OCI-LY7 (cell line): Measurements from ENCODE around the gene STIM2. TPM values are rescaled to one million over a fixed set of nuclear protein-coding genes. Genes with fewer than 3 reads are reported as not detected.
A peak's percentile ranks its signal among the peaks of the same experiment; 100 is the strongest.

Source experiments
- BruUV-seq: library from RNA; stranded (reverse); fragments of 400-500 nt; replicated peaks from 2 replicates; lab custom pipeline; 2021; lab: Mats Ljungman, UMichigan
- CTCF ChIA-PET: fragments of 300-600 bp; sonication (Branson Sonifier 250); formaldehyde crosslinking; loops from one replicate; lab custom pipeline; 2022; ENCODE audit warnings: antibody characterized with exemption; ENCODE audit not compliant: unreplicated experiment; lab: Charles Lee
- POLR2A ChIA-PET: fragments of 300-600 bp; sonication (Branson Sonifier 250); formaldehyde crosslinking; loops from one replicate; lab custom pipeline; 2022; ENCODE audit warnings: antibody characterized with exemption; lab: Charles Lee
- DNase-seq: peaks from one replicate; pipeline ENCODE4 v3.0.0-alpha.2; 2015; ENCODE audit warnings: low spot score
- H2AFZ ChIP-seq: fragments of 200-600 bp; sonication (generic), shearing (Covaris generic); 2 replicates; pipeline ENCODE4 v1.6.1; 2014; ENCODE audit warnings: mild to moderate bottlenecking, antibody characterized with exemption, low read length, moderate library complexity
- H3K27ac ChIP-seq: fragments of 200-600 bp; sonication (generic); 2 replicates; pipeline ENCODE4 v1.5.1; 2014; ENCODE audit warnings: mixed run types, low read depth, mild to moderate bottlenecking, moderate library complexity, low read length, inconsistent platforms; ENCODE audit not compliant: poor library complexity, severe bottlenecking
- H3K36me3 ChIP-seq: fragments of 200-600 bp; sonication (generic); 2 replicates; pipeline ENCODE4 v1.6.1; 2014; ENCODE audit warnings: mild to moderate bottlenecking, antibody characterized with exemption, low read length, moderate library complexity, mixed read lengths; ENCODE audit not compliant: insufficient read depth
- H3K4me1 ChIP-seq: fragments of 200-600 bp; sonication (generic); 2 replicates; pipeline ENCODE4 v1.5.1; 2014; ENCODE audit warnings: mild to moderate bottlenecking, low read length; ENCODE audit not compliant: insufficient read depth, poor library complexity, severe bottlenecking
- H3K4me2 ChIP-seq: fragments of 200-600 bp; sonication (generic); 2 replicates; pipeline ENCODE4 v1.6.1; 2014; ENCODE audit warnings: mild to moderate bottlenecking, low read length
- H3K4me3 ChIP-seq: fragments of 200-600 bp; sonication (generic); 2 replicates; pipeline ENCODE4 v1.5.1; 2014; ENCODE audit warnings: mild to moderate bottlenecking, low read depth, low read length; ENCODE audit not compliant: poor library complexity, severe bottlenecking
- H3K79me2 ChIP-seq: fragments of 200-600 bp; sonication (generic); 2 replicates; pipeline ENCODE4 v1.6.1; 2016; ENCODE audit warnings: low read depth, mild to moderate bottlenecking, low read length, moderate library complexity, mixed read lengths; ENCODE audit not compliant: insufficient read depth
- H3K9me2 ChIP-seq: fragments of 200-600 bp; sonication (generic); 2 replicates; pipeline ENCODE4 v1.6.1; 2016; ENCODE audit warnings: mild to moderate bottlenecking, low read length, mixed read lengths; ENCODE audit not compliant: insufficient read depth
- H3K9me3 ChIP-seq: fragments of 200-600 bp; sonication (generic); 2 replicates; pipeline ENCODE4 v1.6.1; 2014; ENCODE audit warnings: mild to moderate bottlenecking, mixed run types, low read length, mixed read lengths
- H4K20me1 ChIP-seq: fragments of 200-600 bp; sonication (generic); 2 replicates; pipeline ENCODE4 v1.6.1; 2014; ENCODE audit warnings: mild to moderate bottlenecking, antibody characterized with exemption, low read length, moderate library complexity, mixed read lengths; ENCODE audit not compliant: insufficient read depth
- CTCF ChIP-seq: fragments of 200-600 bp; sonication (generic); conservative IDR thresholded peaks from 2 replicates; pipeline ENCODE4 v1.5.1; 2014; ENCODE audit warnings: mild to moderate bottlenecking, antibody characterized with exemption, low read length, moderate library complexity, mixed read lengths
- EZH2phosphoT487 ChIP-seq: fragments of 200-600 bp; sonication (generic); IDR thresholded peaks from 2 replicates; pipeline ENCODE4 v1.6.1; 2018; ENCODE audit warnings: low read depth, borderline replicate concordance, mild to moderate bottlenecking, mixed run types, antibody characterized with exemption, low read length, moderate library complexity, mixed read lengths
- intact Hi-C: fragments of 100-400 bp; cut with micrococcal nuclease; formaldehyde crosslinking; loops from one replicate; pipeline ENCODE4 v1.10.0; 2022; ENCODE audit not compliant: unreplicated experiment
- total RNA-seq, 2 experiments: library from RNA; depleted of rRNA in 1 of 2; stranded (reverse); fragments of >200 nt in 1 of 2; shearing (Covaris generic) in 1 of 2; gene quantifications; 2 replicates each; pipeline ENCODE4 v1.2.3, GENCODE V29; 2014 to 2022

The STIM2 gene
- total RNA-seq, 2 experiments from 2014 or later, result 108 to 309 TPM

GRCh38 chr4:27049239-27049829 lies 188.7 kb downstream of the STIM2 start:
- no peak overlapping the region for H3K4me3 ChIP-seq
- intact Hi-C loops, result loop anchor here (2.0 to 5.0 kb wide), 2 partner anchors 269 to 643 kb away; no protein-coding TSS in a partner anchor
- CTCF ChIA-PET, result interaction anchor here (1.0 kb wide), 1 partner anchor 569 kb away, joined by 3 read pairs; no protein-coding TSS in a partner anchor
- H4K20me1 ChIP-seq, result no peaks in the 10 kb centered on the region
- no peak for DNase-seq
- no peaks in the 10 kb centered on the region for H3K36me3 ChIP-seq
- no peak for TF ChIP-seq EZH2phosphoT487
- TF ChIP-seq CTCF, result no peak
- peak overlapping the region; percentile 61; the same call in 1 of the 2 replicates for H3K4me2 ChIP-seq
- BruUV-seq, result no TSS peak
- H3K4me1 ChIP-seq, result peaks cover 6% of the 10 kb centered on the region
- no peaks in the 10 kb centered on the region for H3K79me2 ChIP-seq
- POLR2A ChIA-PET, result interaction anchor here (0.5 to 0.9 kb wide), 4 partner anchors 8 to 591 kb away, joined by 3 to 4 read pairs (median 3); no protein-coding TSS in a partner anchor
- peaks cover 8% of the 10 kb centered on the region; the same call in 1 of the 2 replicates for H3K9me3 ChIP-seq
- H2AFZ ChIP-seq, result peak overlapping the region; percentile 66; the same call in 1 of the 2 replicates
- no peak overlapping the region for H3K27ac ChIP-seq
- no peaks in the 10 kb centered on the region for H3K9me2 ChIP-seq

- Histone ChIP-seq H3K9me2 (no peaks in the 10 kb centered on the region), H4K20me1 (no peaks in the 10 kb centered on the region), H3K4me1 (peaks cover 6% of the 10 kb centered on the region), H2AFZ (no peak overlapping the region), H3K36me3 (no peaks in the 10 kb centered on the region), H3K79me2 (no peaks in the 10 kb centered on the region), H3K9me3 (no peaks in the 10 kb centered on the region), H3K27ac (no peak overlapping the region), H3K4me3 (no peak overlapping the region), H3K4me2 (no peak overlapping the region)
- ChIA-PET CTCF (interaction anchor here (0.7 kb wide), 1 partner anchor 626 kb away, joined by 3 read pairs; no protein-coding TSS in a partner anchor), POLR2A (interaction anchor here (0.7 kb wide), 1 partner anchor 581 kb away, joined by 5 read pairs; no protein-coding TSS in a partner anchor)
- intact Hi-C loops, result no loop called here
- DNase-seq, result no peak
- TF ChIP-seq CTCF, result no peak
- TF ChIP-seq EZH2phosphoT487, result no peak
- no TSS peak for BruUV-seq
Observed at GRCh38 chr4:27050731-27051130, 190.1 kb downstream of the STIM2 start.

GRCh38 chr4:27055221-27055760 lies 194.7 kb downstream of the STIM2 start:
- H4K20me1 ChIP-seq, result no peaks in the 10 kb centered on the region
- no TSS peak for BruUV-seq
- no peaks in the 10 kb centered on the region for H3K9me2 ChIP-seq
- no peak overlapping the region for H3K4me3 ChIP-seq
- no peaks in the 10 kb centered on the region for H3K4me1 ChIP-seq
- no peak overlapping the region for H3K27ac ChIP-seq
- DNase-seq, result no peak
- H3K4me2 ChIP-seq, result no peak overlapping the region
- H3K36me3 ChIP-seq, result no peaks in the 10 kb centered on the region
- POLR2A ChIA-PET, result no interaction called here
- no peak overlapping the region for H2AFZ ChIP-seq
- no peak for TF ChIP-seq CTCF
- CTCF ChIA-PET, result no interaction called here
- no peaks in the 10 kb centered on the region for H3K79me2 ChIP-seq
- intact Hi-C loops, result no loop called here
- no peaks in the 10 kb centered on the region for H3K9me3 ChIP-seq
